ENCODE results near the gene TMEM134.

Gene TMEM134

GRCh38 chr11:67458266-67458665, 10.8 kb downstream of the TMEM134 start:
- no peak for DNase-seq (ENCODE audit: low spot score)

GRCh38 chr11:67457453-67457852, 11.6 kb downstream of the TMEM134 start:
- no peak for DNase-seq (ENCODE audit: low spot score)

GRCh38 chr11:67456068-67456705, 12.9 kb downstream of the TMEM134 start:
- DNase-seq (ENCODE audit: low spot score): no peak

GRCh38 chr11:67455054-67455453, 14.0 kb downstream of the TMEM134 start, which contains the start of gene CABP4:
Gene CABP4 (plus strand): TSS chr11:67455354. CDS start chr11:67455424, 70 bp downstream.
- DNase-seq (ENCODE audit: low spot score): no peak

- DNase-seq (ENCODE audit: low spot score): no peak
Measured at GRCh38 chr11:67453816-67454732, 15.0 kb downstream of the TMEM134 start.

GRCh38 chr11:67452141-67452952, 16.7 kb downstream of the TMEM134 start, which contains the start of gene GPR152:
Gene GPR152 (minus strand): TSS chr11:67452729. CDS start chr11:67452724, 5 bp downstream.
- DNase-seq (ENCODE audit: low spot score): no peak

- no peak for DNase-seq (ENCODE audit: low spot score)
Measured at GRCh38 chr11:67451658-67451976, 17.4 kb downstream of the TMEM134 start.

GRCh38 chr11:67450796-67451657, 18.0 kb downstream of the TMEM134 start:
- DNase-seq (ENCODE audit: low spot score): no peak

GRCh38 chr11:67449116-67449844, 19.8 kb downstream of the TMEM134 start:
- DNase-seq (ENCODE audit: low spot score): no peak

GRCh38 chr11:67448220-67448609, 20.8 kb downstream of the TMEM134 start:
- no peak for DNase-seq (ENCODE audit: low spot score)

- no peak for DNase-seq (ENCODE audit: low spot score)
Measured at GRCh38 chr11:67445515-67445914, 23.5 kb downstream of the TMEM134 start.

GRCh38 chr11:67442504-67443404, 26.3 kb downstream of the TMEM134 start:
- DNase-seq (ENCODE audit: low spot score): no peak

GRCh38 chr11:67441731-67442351, 27.2 kb downstream of the TMEM134 start:
- DNase-seq (ENCODE audit: low spot score): no peak

GRCh38 chr11:67441098-67441563, 27.9 kb downstream of the TMEM134 start:
- no peak for DNase-seq (ENCODE audit: low spot score)

GRCh38 chr11:67440229-67441097, 28.6 kb downstream of the TMEM134 start:
- no peak for DNase-seq (ENCODE audit: low spot score)

GRCh38 chr11:67439321-67440228, 29.5 kb downstream of the TMEM134 start:
- DNase-seq (ENCODE audit: low spot score): no peak

Measured in ecto neural progenitor cell (in vitro differentiated cells).